Cardiac fibroblast (primary cell): ENCODE results near the gene IGLL1.

Experiments used
- DNase-seq, 2 donors: peaks; one replicate each; pipeline versions ENCODE4 v3.0.0 to v3.0.0-alpha.2; 2010; ENCODE audit warnings: low read depth in 2 of 2
- H3K4me3 ChIP-seq, 2 donors: replicated peaks in 1 of 2; 1 replicate in 1 of 2; 2 replicates in 1 of 2; pipeline ENCODE4 v1.5.1; 2011; ENCODE audit warnings: low read depth in 2 of 2, low read length in 2 of 2, mild to moderate bottlenecking in 2 of 2, moderate library complexity in 1 of 2
- TF ChIP-seq, protein P1 (sequence below): IDR thresholded peaks from one replicate; pipeline ENCODE4 v1.5.1; 2011; ENCODE audit warnings: low read depth, mild to moderate bottlenecking, low read length, inconsistent platforms

The IGLL1 gene

GRCh38 chr22:23532731-23533130 lies 47.4 kb downstream of the IGLL1 start:
- no peak overlapping the region for H3K4me3 ChIP-seq
- TF ChIP-seq, protein P1, sequence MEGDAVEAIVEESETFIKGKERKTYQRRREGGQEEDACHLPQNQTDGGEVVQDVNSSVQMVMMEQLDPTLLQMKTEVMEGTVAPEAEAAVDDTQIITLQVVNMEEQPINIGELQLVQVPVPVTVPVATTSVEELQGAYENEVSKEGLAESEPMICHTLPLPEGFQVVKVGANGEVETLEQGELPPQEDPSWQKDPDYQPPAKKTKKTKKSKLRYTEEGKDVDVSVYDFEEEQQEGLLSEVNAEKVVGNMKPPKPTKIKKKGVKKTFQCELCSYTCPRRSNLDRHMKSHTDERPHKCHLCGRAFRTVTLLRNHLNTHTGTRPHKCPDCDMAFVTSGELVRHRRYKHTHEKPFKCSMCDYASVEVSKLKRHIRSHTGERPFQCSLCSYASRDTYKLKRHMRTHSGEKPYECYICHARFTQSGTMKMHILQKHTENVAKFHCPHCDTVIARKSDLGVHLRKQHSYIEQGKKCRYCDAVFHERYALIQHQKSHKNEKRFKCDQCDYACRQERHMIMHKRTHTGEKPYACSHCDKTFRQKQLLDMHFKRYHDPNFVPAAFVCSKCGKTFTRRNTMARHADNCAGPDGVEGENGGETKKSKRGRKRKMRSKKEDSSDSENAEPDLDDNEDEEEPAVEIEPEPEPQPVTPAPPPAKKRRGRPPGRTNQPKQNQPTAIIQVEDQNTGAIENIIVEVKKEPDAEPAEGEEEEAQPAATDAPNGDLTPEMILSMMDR = no peak
- no peak for DNase-seq

- no peak for DNase-seq
- TF ChIP-seq, protein P1 = no peak
Measured at GRCh38 chr22:23531966-23532705, 48.0 kb downstream of the IGLL1 start.

DNA sequence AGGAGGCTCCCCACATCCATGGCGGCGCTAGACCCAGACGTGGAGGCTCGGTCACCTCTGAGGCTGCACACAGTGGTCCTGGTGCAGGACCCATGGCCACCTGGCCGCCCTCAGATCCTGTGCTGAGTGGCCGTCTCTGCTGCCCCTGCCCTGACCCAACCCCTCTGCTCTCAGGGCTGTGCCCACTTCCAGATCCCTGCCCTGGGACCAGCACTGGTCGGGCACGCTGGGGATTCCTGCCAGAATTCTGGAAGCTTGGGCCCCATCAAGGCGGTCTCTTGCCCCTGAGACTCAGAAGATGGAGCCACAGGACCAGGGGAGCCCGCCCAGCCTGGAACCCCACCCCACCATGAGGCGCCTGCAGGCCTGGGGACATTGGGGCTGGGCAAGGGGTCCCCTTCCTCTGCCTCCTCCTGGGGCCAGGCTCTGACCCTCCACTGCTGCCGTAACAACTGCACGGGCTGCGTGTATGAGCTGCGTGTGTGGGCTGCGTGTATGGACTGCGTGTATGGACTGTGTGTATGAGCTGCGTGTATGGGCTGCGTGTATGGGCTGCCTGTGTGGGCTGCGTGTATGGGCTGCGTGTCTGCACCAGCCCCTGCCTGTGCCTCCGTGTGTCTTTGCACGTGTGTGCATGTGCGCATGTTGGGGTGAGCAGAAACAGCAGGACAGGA lies 48.7 kb downstream of the IGLL1 start:
- TF ChIP-seq, protein P1 = no peak
- no peak overlapping the region for H3K4me3 ChIP-seq
- no peak for DNase-seq

More at GRCh38 chr22:23531966-23532705, 48.0 kb downstream of the IGLL1 start:
- H3K4me3 ChIP-seq = no peak overlapping the region

- no peak for DNase-seq
- TF ChIP-seq, protein P1 = no peak
Measured at GRCh38 chr22:23530766-23531282, 49.3 kb downstream of the IGLL1 start.

DNA sequence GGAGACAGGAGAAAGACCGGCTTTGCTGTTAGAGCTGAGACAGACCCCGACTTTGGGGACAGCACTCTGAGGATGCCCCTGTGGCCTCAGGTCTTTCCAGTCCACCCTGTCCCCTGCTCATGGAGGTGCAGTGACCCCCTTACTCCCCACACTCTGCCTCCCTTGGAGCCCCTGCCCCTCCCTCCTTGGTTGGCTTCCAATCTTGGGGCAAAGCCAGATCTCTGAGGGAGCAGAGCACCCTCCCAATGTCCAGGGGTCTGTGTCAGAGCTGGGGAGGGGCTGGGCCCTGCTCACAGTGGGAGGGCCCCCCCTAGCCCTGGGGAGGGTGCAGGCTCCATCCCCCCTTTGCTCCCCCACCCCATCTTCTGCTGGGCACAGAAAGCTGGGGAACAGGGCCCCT lies 50.0 kb downstream of the IGLL1 start:
- H3K4me3 ChIP-seq = no peak overlapping the region
- TF ChIP-seq, protein P1 = no peak
- no peak for DNase-seq

More at GRCh38 chr22:23530766-23531282, 49.3 kb downstream of the IGLL1 start:
- H3K4me3 ChIP-seq = no peak overlapping the region

- H3K4me3 ChIP-seq = no peak overlapping the region
- TF ChIP-seq, protein P1 = no peak
- no peak for DNase-seq
Measured at GRCh38 chr22:23529166-23530103, 50.7 kb downstream of the IGLL1 start.
